BJ (cell line): ENCODE results near the gene VTI1A. TPM values are rescaled to one million over a fixed set of nuclear protein-coding genes. Genes with fewer than 3 reads are reported as not detected.

Source experiments
- CTCF ChIA-PET: fragments of 350-600 bp; formaldehyde crosslinking; extraction: SDS; loops from one replicate; lab custom pipeline; 2021; ENCODE audit warnings: antibody characterized with exemption, inconsistent platforms; lab: Yijun Ruan, JAX
- POLR2A ChIA-PET: fragments of 300-600 bp; sonication (Branson Sonifier 250); formaldehyde crosslinking; extraction: SDS; loops from one replicate; lab custom pipeline; 2021; ENCODE audit warnings: antibody characterized with exemption; lab: Charles Lee
- DNase-seq: peaks from one replicate; pipeline ENCODE4 v3.0.0-alpha.2; 2011; ENCODE audit warnings: low read depth
- H3K27me3 ChIP-seq: 2 replicates; pipeline ENCODE4 v1.6.0; 2011; ENCODE audit warnings: low read length; ENCODE audit not compliant: control insufficient read depth, insufficient read depth
- H3K36me3 ChIP-seq: 2 replicates; pipeline ENCODE4 v1.5.1; 2011; ENCODE audit warnings: low read length; ENCODE audit not compliant: control insufficient read depth, insufficient read depth
- H3K4me3 ChIP-seq: 2 replicates; pipeline ENCODE4 v1.5.1; 2011; ENCODE audit warnings: low read depth, mild to moderate bottlenecking, control low read depth, low read length
- CTCF ChIP-seq: IDR thresholded peaks from 2 replicates; pipeline ENCODE4 v1.5.1; 2011; ENCODE audit warnings: low read depth, mild to moderate bottlenecking, control low read depth, inconsistent platforms, low read length, moderate library complexity; ENCODE audit not compliant: insufficient read depth
- polyA plus RNA-seq: library from polyadenylated mRNA; depleted of rRNA; stranded (reverse); fragments of >200 nt; gene quantifications from 2 replicates; pipeline ENCODE4 v1.2.3, GENCODE V29; 2011

Gene VTI1A
- polyA plus RNA-seq, 1 experiment: 13.4 TPM

- Histone ChIP-seq H3K27me3 (no peaks in the 10 kb centered on the region; the same call in 1 of the 2 replicates), H3K36me3 (no peaks in the 10 kb centered on the region; the same call in 1 of the 2 replicates), H3K4me3 (no peak overlapping the region)
- no peak for DNase-seq
- TF ChIP-seq CTCF: no peak
- ChIA-PET POLR2A (no interaction called here), CTCF (no interaction called here)
Measured at GRCh38 chr10:112816033-112816430, 369.0 kb downstream of the VTI1A start.

- DNase-seq: no peak
- Histone ChIP-seq H3K36me3 (no peaks in the 10 kb centered on the region; the same call in 1 of the 2 replicates), H3K4me3 (no peak overlapping the region), H3K27me3 (no peaks in the 10 kb centered on the region; the same call in 1 of the 2 replicates)
- ChIA-PET POLR2A (no interaction called here), CTCF (no interaction called here)
- no peak for TF ChIP-seq CTCF
Measured at GRCh38 chr10:112816891-112817290, 369.9 kb downstream of the VTI1A start.

GRCh38 chr10:112817981-112818777, 371.2 kb downstream of the VTI1A start:
- no peak for DNase-seq
- TF ChIP-seq CTCF: no peak
- POLR2A ChIA-PET: no interaction called here
- CTCF ChIA-PET: interaction anchor here (0.6 kb wide), 1 partner anchor 180 kb away, joined by 4 read pairs; no protein-coding TSS in a partner anchor
- H3K27me3 ChIP-seq: no peaks in the 10 kb centered on the region; the same call in 1 of the 2 replicates
- H3K4me3 ChIP-seq: no peak overlapping the region
- no peaks in the 10 kb centered on the region; the same call in 1 of the 2 replicates for H3K36me3 ChIP-seq

GRCh38 chr10:112819231-112819630, 372.2 kb downstream of the VTI1A start:
- no peak for DNase-seq
- Histone ChIP-seq H3K4me3 (no peak overlapping the region), H3K36me3 (no peaks in the 10 kb centered on the region; the same call in 1 of the 2 replicates), H3K27me3 (no peaks in the 10 kb centered on the region; the same call in 1 of the 2 replicates)
- no peak for TF ChIP-seq CTCF
- ChIA-PET POLR2A (no interaction called here), CTCF (no interaction called here)

DNA sequence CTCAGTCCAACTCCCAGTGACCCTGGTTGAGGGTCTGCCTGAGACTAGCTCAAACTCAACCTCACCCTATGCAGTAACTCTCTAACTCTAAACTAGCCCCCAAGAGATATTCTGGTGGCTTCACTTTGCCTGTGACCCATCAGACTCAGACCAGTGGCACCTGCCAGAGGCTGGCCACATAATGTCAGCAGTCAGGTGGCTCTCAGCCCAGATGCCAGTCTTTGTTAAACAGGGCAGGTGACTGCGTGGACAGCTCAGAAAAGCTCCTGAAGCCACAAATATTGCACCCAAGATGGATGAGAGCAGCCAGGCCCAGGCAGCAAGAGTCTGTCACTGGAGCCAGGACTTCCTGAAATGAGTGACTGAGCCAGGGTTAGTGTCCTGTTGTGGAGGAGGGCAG, 373.3 kb downstream of the VTI1A start:
- TF ChIP-seq CTCF: no peak
- H3K4me3 ChIP-seq: no peak overlapping the region
- H3K27me3 ChIP-seq: no peaks in the 10 kb centered on the region; the same call in 1 of the 2 replicates
- H3K36me3 ChIP-seq: no peaks in the 10 kb centered on the region; the same call in 1 of the 2 replicates
- no peak for DNase-seq
- POLR2A ChIA-PET: no interaction called here
- CTCF ChIA-PET: no interaction called here
